ENCODE data around the gene NPDC1. TPM values are rescaled to one million over a fixed set of nuclear protein-coding genes. Genes with fewer than 3 reads are reported as not detected.

NPDC1 gene
- polyA plus RNA-seq, 3 donors: 0.51 to 2.7 TPM; not detected in 1

DNA sequence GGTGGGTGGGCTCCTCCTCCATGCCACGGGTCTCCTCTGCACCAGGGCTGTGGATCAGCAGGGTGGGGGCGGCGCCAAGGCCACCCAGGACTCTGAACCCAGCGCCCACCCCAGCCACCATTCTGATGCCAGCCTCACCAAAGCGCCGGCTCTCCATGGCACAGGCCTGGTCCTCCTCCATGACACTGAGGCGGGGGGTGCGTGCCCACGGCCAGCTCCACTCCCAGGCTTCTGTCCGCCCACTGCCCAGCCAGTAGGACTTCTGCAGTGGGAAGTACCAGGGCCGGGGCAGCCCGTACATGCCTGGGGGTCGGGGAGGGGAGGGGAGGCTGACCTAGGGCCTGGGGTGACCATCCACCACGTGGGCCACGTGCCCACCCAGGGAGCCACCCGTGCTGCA is 29.5 kb downstream of the NPDC1 start:
- H3K4me2 ChIP-seq (replicated peaks; ENCODE audit: extremely low read depth, low read length, poor library complexity, severe bottlenecking): no peak overlapping the region
- TF ChIP-seq, protein P1, sequence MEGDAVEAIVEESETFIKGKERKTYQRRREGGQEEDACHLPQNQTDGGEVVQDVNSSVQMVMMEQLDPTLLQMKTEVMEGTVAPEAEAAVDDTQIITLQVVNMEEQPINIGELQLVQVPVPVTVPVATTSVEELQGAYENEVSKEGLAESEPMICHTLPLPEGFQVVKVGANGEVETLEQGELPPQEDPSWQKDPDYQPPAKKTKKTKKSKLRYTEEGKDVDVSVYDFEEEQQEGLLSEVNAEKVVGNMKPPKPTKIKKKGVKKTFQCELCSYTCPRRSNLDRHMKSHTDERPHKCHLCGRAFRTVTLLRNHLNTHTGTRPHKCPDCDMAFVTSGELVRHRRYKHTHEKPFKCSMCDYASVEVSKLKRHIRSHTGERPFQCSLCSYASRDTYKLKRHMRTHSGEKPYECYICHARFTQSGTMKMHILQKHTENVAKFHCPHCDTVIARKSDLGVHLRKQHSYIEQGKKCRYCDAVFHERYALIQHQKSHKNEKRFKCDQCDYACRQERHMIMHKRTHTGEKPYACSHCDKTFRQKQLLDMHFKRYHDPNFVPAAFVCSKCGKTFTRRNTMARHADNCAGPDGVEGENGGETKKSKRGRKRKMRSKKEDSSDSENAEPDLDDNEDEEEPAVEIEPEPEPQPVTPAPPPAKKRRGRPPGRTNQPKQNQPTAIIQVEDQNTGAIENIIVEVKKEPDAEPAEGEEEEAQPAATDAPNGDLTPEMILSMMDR (IDR thresholded peaks at IDR 0.05): no peak
- no peaks in the 10 kb centered on the region for H3K27me3 ChIP-seq (ENCODE audit: control insufficient read depth in 2 of 2, insufficient read depth in 2 of 2, low read length in 2 of 2)
- H3K9me3 ChIP-seq (replicated peaks in 1 of 2; ENCODE audit: control insufficient read depth in 1 of 2, insufficient read depth in 1 of 2, low read length in 2 of 2): no peaks in the 10 kb centered on the region
- no peak overlapping the region for H2AFZ ChIP-seq (ENCODE audit: insufficient read depth, low read depth, low read length, poor library complexity, severe bottlenecking)
- Mint-ChIP-seq H3K27ac (no peak overlapping the region), H3K27me3 (ENCODE audit: low read depth in 3 of 3) (peaks cover 0 to 2% (median 2%) of the 10 kb centered on the region in 3 donors), H3K4me3 (no peak overlapping the region), H3K36me3 (peaks cover 6 to 30% of the 10 kb centered on the region in 2 donors), H3K9me3 (peaks cover 0 to 6% (median 0%) of the 10 kb centered on the region in 7 donors), H3K4me1 (no peaks in the 10 kb centered on the region)
- no peak for DNase-seq
- WGBS (ENCODE audit: insufficient coverage): 98% methylated on average over 11 of the region's 16 CpGs
- H3K27ac ChIP-seq (ENCODE audit: low read depth in 1 of 2, low read length in 2 of 2): no peak overlapping the region
- peaks cover 0 to 3% of the 10 kb centered on the region in 2 donors for H3K36me3 ChIP-seq (replicated peaks in 1 of 2; ENCODE audit: control insufficient read depth in 1 of 2, insufficient read depth in 2 of 2, low read length in 2 of 2)
- no peaks in the 10 kb centered on the region for H3K79me2 ChIP-seq (ENCODE audit: insufficient read depth, low read length)
- H3K4me3 ChIP-seq (replicated peaks in 1 of 3; ENCODE audit: low read depth in 2 of 3, low read length in 3 of 3): no peak overlapping the region
- no peak overlapping the region for H3K9ac ChIP-seq (ENCODE audit: insufficient read depth, low read length, poor library complexity, severe bottlenecking)
- no peaks in the 10 kb centered on the region for H4K20me1 ChIP-seq (ENCODE audit: insufficient read depth, low read length)
- H3K4me1 ChIP-seq (ENCODE audit: control insufficient read depth in 1 of 2, insufficient read depth in 2 of 2, low read length in 2 of 2): no peaks in the 10 kb centered on the region
- intact Hi-C loops (cut with micrococcal nuclease): no loop called here

- Histone ChIP-seq H2AFZ (ENCODE audit: insufficient read depth, low read depth, low read length, poor library complexity, severe bottlenecking) (no peak overlapping the region), H4K20me1 (ENCODE audit: insufficient read depth, low read length) (no peaks in the 10 kb centered on the region), H3K79me2 (ENCODE audit: insufficient read depth, low read length) (no peaks in the 10 kb centered on the region), H3K4me2 (replicated peaks; ENCODE audit: extremely low read depth, low read length, poor library complexity, severe bottlenecking) (no peak overlapping the region), H3K4me3 (replicated peaks in 1 of 3; ENCODE audit: low read depth in 2 of 3, low read length in 3 of 3) (no peak overlapping the region), H3K4me1 (ENCODE audit: control insufficient read depth in 1 of 2, insufficient read depth in 2 of 2, low read length in 2 of 2) (no peaks in the 10 kb centered on the region), H3K9ac (ENCODE audit: insufficient read depth, low read length, poor library complexity, severe bottlenecking) (no peak overlapping the region), H3K36me3 (replicated peaks in 1 of 2; ENCODE audit: control insufficient read depth in 1 of 2, insufficient read depth in 2 of 2, low read length in 2 of 2) (peaks cover 0 to 3% of the 10 kb centered on the region in 2 donors), H3K9me3 (replicated peaks in 1 of 2; ENCODE audit: control insufficient read depth in 1 of 2, insufficient read depth in 1 of 2, low read length in 2 of 2) (no peaks in the 10 kb centered on the region), H3K27ac (ENCODE audit: low read depth in 1 of 2, low read length in 2 of 2) (no peak overlapping the region), H3K27me3 (ENCODE audit: control insufficient read depth in 2 of 2, insufficient read depth in 2 of 2, low read length in 2 of 2) (no peaks in the 10 kb centered on the region)
- TF ChIP-seq, protein P1 (IDR thresholded peaks at IDR 0.05): no peak
- intact Hi-C loops (cut with micrococcal nuclease): no loop called here
- Mint-ChIP-seq H3K36me3 (peaks cover 9 to 32% of the 10 kb centered on the region in 2 donors), H3K4me3 (no peak overlapping the region), H3K4me1 (no peaks in the 10 kb centered on the region), H3K27me3 (ENCODE audit: low read depth in 3 of 3) (peaks cover 0 to 2% (median 2%) of the 10 kb centered on the region in 3 donors), H3K9me3 (peaks cover 0 to 6% (median 0%) of the 10 kb centered on the region in 7 donors), H3K27ac (no peak overlapping the region)
- WGBS (ENCODE audit: insufficient coverage): 97% methylated on average over 21 of the region's 21 CpGs
- DNase-seq: no peak
Observed at GRCh38 chr9:137015976-137016375, 30.0 kb downstream of the NPDC1 start.

All from CD14-positive monocyte (primary cell).